WTC11 (cell line): Measurements from ENCODE around the gene MUC4. TPM values are rescaled to one million over a fixed set of nuclear protein-coding genes. Genes with fewer than 3 reads are reported as not detected.
A peak's percentile ranks its signal among the peaks of the same experiment; 100 is the strongest.
"Not testable (repeated sequence)": the region's sequence is repeated elsewhere in the genome, so short reads cannot be mapped to it uniquely, and the experiment has no call there.

Source experiments
- ATAC-seq: fragments of 200-7000 bp; cut with Tn5 transposase; 2 replicates; pipeline ENCODE4 v1.10.0; 2021; ENCODE audit warnings: mild to moderate bottlenecking, moderate library complexity
- CTCF ChIA-PET: fragments of 300-600 bp; sonication (Branson Sonifier 250); formaldehyde crosslinking; loops from one replicate; lab custom pipeline; 2021; ENCODE audit warnings: antibody characterized with exemption; lab: Charles Lee
- POLR2A ChIA-PET: fragments of 350-600 bp; sonication (Branson Sonifier 250); formaldehyde crosslinking; loops from one replicate; lab custom pipeline; 2021; ENCODE audit warnings: antibody characterized with exemption; lab: Charles Lee
- DNase-seq: peaks from one replicate; pipeline ENCODE4 v3.0.0; 2021; ENCODE audit warnings: low spot score
- H3K27ac Mint-ChIP-seq: 2 replicates; pipeline ENCODE4 v1.8.0; 2021; ENCODE audit warnings: mixed read lengths
- H3K27me3 Mint-ChIP-seq: 2 replicates; pipeline ENCODE4 v1.8.0; 2021; ENCODE audit warnings: low read depth, mild to moderate bottlenecking, moderate library complexity, mixed read lengths
- H3K36me3 Mint-ChIP-seq: 2 replicates; pipeline ENCODE4 v1.8.0; 2021; ENCODE audit warnings: mixed read lengths
- H3K4me1 Mint-ChIP-seq: 2 replicates; pipeline ENCODE4 v1.8.0; 2022; ENCODE audit warnings: mixed read lengths
- H3K4me3 Mint-ChIP-seq: 2 replicates; pipeline ENCODE4 v1.8.0; 2021; ENCODE audit warnings: mild to moderate bottlenecking, moderate library complexity, mixed read lengths
- H3K9me3 Mint-ChIP-seq: 2 replicates; pipeline ENCODE4 v1.8.0; 2021; ENCODE audit warnings: mixed read lengths
- AFF4 ChIP-seq: sonication (generic); formaldehyde crosslinking; IDR thresholded peaks from 2 replicates; pipeline ENCODE4 v1.8.1; 2023; ENCODE audit warnings: mild to moderate bottlenecking, missing genetic modification reagents, borderline replicate concordance
- ATF1 ChIP-seq: sonication (generic); formaldehyde crosslinking; IDR thresholded peaks from 2 replicates; pipeline ENCODE4 v1.8.1; 2023; ENCODE audit warnings: mild to moderate bottlenecking, moderate library complexity, missing genetic modification reagents
- ATF6 ChIP-seq: sonication (generic); formaldehyde crosslinking; IDR thresholded peaks from 2 replicates; pipeline ENCODE4 v1.8.1; 2023; ENCODE audit warnings: mild to moderate bottlenecking, missing genetic modification reagents
- CREB1 ChIP-seq: sonication (generic); formaldehyde crosslinking; IDR thresholded peaks from 2 replicates; pipeline ENCODE4 v1.8.0; 2023; ENCODE audit warnings: mild to moderate bottlenecking, missing genetic modification reagents
- E2F4 ChIP-seq: sonication (generic); formaldehyde crosslinking; IDR thresholded peaks from 2 replicates; pipeline ENCODE4 v1.8.1; 2022; ENCODE audit warnings: low read depth, mild to moderate bottlenecking, moderate library complexity, missing genetic modification reagents, borderline replicate concordance
- ERG ChIP-seq: fragments of 250-450 bp; sonication (Bioruptor Pico); IDR thresholded peaks from 2 replicates; pipeline ENCODE4 v1.8.0; 2021; ENCODE audit warnings: mild to moderate bottlenecking
- FOXJ3 ChIP-seq: sonication (generic); formaldehyde crosslinking; IDR thresholded peaks from 2 replicates; pipeline ENCODE4 v1.9.0; 2021; ENCODE audit warnings: missing genetic modification reagents, mild to moderate bottlenecking, borderline replicate concordance
- FOXP4 ChIP-seq: sonication (generic); formaldehyde crosslinking; IDR thresholded peaks from 2 replicates; pipeline ENCODE4 v1.8.0; 2022; ENCODE audit warnings: mild to moderate bottlenecking, missing genetic modification reagents
- JAZF1 ChIP-seq: fragments of 250-450 bp; sonication (Bioruptor Pico); IDR thresholded peaks from 2 replicates; pipeline ENCODE4 v1.9.0; 2021; ENCODE audit warnings: moderate library complexity, mild to moderate bottlenecking, inconsistent platforms
- KAT7 ChIP-seq: sonication (generic); formaldehyde crosslinking; IDR thresholded peaks from 2 replicates; pipeline ENCODE4 v1.8.1; 2023; ENCODE audit warnings: missing genetic modification reagents, mild to moderate bottlenecking, borderline replicate concordance
- RORB ChIP-seq: fragments of 250-450 bp; sonication (Bioruptor Pico); IDR thresholded peaks from 2 replicates; pipeline ENCODE4 v1.9.0; 2021; ENCODE audit warnings: mild to moderate bottlenecking
- SOX15 ChIP-seq: fragments of 250-450 bp; sonication (Bioruptor Pico); IDR thresholded peaks from 2 replicates; pipeline ENCODE4 v1.9.0; 2021; ENCODE audit warnings: mild to moderate bottlenecking
- TEAD1 ChIP-seq: sonication (generic); formaldehyde crosslinking; IDR thresholded peaks from 2 replicates; pipeline ENCODE4 v1.8.0; 2022; ENCODE audit warnings: mild to moderate bottlenecking, missing genetic modification reagents
- ZMAT4 ChIP-seq: fragments of 250-450 bp; sonication (Bioruptor Pico); IDR thresholded peaks from 2 replicates; pipeline ENCODE4 v1.9.0; 2021; ENCODE audit warnings: mild to moderate bottlenecking
- ZNF263 ChIP-seq: sonication (generic); formaldehyde crosslinking; IDR thresholded peaks from 2 replicates; pipeline ENCODE4 v1.8.1; 2022; ENCODE audit warnings: low read depth, mild to moderate bottlenecking, moderate library complexity, missing genetic modification reagents
- ZNF317 ChIP-seq: sonication (generic); formaldehyde crosslinking; IDR thresholded peaks from 2 replicates; pipeline ENCODE4 v1.8.1; 2023; ENCODE audit warnings: low read depth, mild to moderate bottlenecking, moderate library complexity, missing genetic modification reagents, borderline replicate concordance
- total RNA-seq: library from RNA; stranded (reverse); gene quantifications from 3 replicates; pipeline ENCODE4 v1.2.3, GENCODE V29; 2021

MUC4 gene
- total RNA-seq, 1 experiment from 2014 or later = 2.1 TPM

GRCh38 chr3:195825857-195826804 lies 14.4 kb upstream of the MUC4 start:
- DNase-seq = no peak
- no peaks in the 10 kb centered on the region; the same call in 1 of the 2 replicates for H3K36me3 Mint-ChIP-seq
- H3K9me3 Mint-ChIP-seq = no peaks in the 10 kb centered on the region
- H3K4me3 Mint-ChIP-seq = no peak overlapping the region
- no peaks in the 10 kb centered on the region for H3K27me3 Mint-ChIP-seq
- TF ChIP-seq JAZF1 (CRISPR knock-in tag) (no peak), FOXP4 (CRISPR knock-in tag) (no peak), AFF4 (CRISPR knock-in tag) (no peak), ERG (CRISPR knock-in tag) (no peak), TEAD1 (CRISPR knock-in tag) (no peak), RORB (CRISPR knock-in tag) (no peak), CREB1 (CRISPR knock-in tag) (no peak), ATF1 (CRISPR knock-in tag) (no peak), ZNF317 (CRISPR knock-in tag) (no peak), FOXJ3 (CRISPR knock-in tag) (no peak), SOX15 (no peak), ATF6 (no peak), KAT7 (CRISPR knock-in tag) (no peak), ZNF263 (no peak)
- no peak for ATAC-seq
- POLR2A ChIA-PET = no interaction called here
- peak overlapping the region; percentile 45; the same call in 1 of the 2 replicates for H3K27ac Mint-ChIP-seq
- H3K4me1 Mint-ChIP-seq = peaks cover 6% of the 10 kb centered on the region; the same call in 1 of the 2 replicates
- CTCF ChIA-PET = no interaction called here

GRCh38 chr3:195825191-195825588 lies 13.5 kb upstream of the MUC4 start:
- CTCF ChIA-PET = interaction anchor here (1.1 kb wide), 1 partner anchor 26 kb away, joined by 3 read pairs; no protein-coding TSS in a partner anchor
- POLR2A ChIA-PET = no interaction called here
- Mint-ChIP-seq H3K27ac (no peak overlapping the region), H3K27me3 (no peaks in the 10 kb centered on the region), H3K9me3 (no peaks in the 10 kb centered on the region), H3K4me1 (peaks cover 6% of the 10 kb centered on the region; the same call in 1 of the 2 replicates), H3K36me3 (no peaks in the 10 kb centered on the region; the same call in 1 of the 2 replicates), H3K4me3 (no peak overlapping the region)
- TF ChIP-seq ZMAT4 (no peak), E2F4 (CRISPR knock-in tag) (no peak), ERG (CRISPR knock-in tag) (no peak)
- DNase-seq (no peak), ATAC-seq (no peak)

- H3K27me3 Mint-ChIP-seq, H3K36me3 Mint-ChIP-seq, H3K4me1 Mint-ChIP-seq, H3K4me3 Mint-ChIP-seq, H3K27ac Mint-ChIP-seq, H3K9me3 Mint-ChIP-seq, POLR2A ChIA-PET, ATAC-seq, DNase-seq: not testable (repeated sequence)
- CTCF ChIA-PET = interaction anchor here (1.1 kb wide), 1 partner anchor 26 kb away, joined by 3 read pairs; no protein-coding TSS in a partner anchor
Observed at GRCh38 chr3:195824425-195825190, 12.9 kb upstream of the MUC4 start.
